Small intestine (tissue), 7 donors: ENCODE results near the gene CD46. TPM values are rescaled to one million over a fixed set of nuclear protein-coding genes. Genes with fewer than 3 reads are reported as not detected.
A peak's percentile ranks its signal among the peaks of the same experiment; 100 is the strongest.
"Not testable (repeated sequence)": the region's sequence is repeated elsewhere in the genome, so short reads cannot be mapped to it uniquely, and the experiment has no call there.

ENCODE experiments used
- DNase-seq, 2 donors: peaks; one replicate each; pipeline versions ENCODE4 v3.0.0 to v3.0.0-alpha.2; 2013
- FAIRE-seq: peaks from 2 replicates; lab custom pipeline; 2012; peaks lifted over from hg19 to GRCh38; lab: Jason Lieb, UNC
- H3K27ac ChIP-seq, 3 donors: one replicate each; pipeline ENCODE4 v1.5.1; 2013; ENCODE audit warnings: low read length in 2 of 3, mild to moderate bottlenecking in 2 of 3, control low read depth in 1 of 3, inconsistent platforms in 1 of 3, low read depth in 1 of 3, moderate library complexity in 1 of 3
- H3K27me3 ChIP-seq, 3 donors: one replicate each; pipeline ENCODE4 v1.6.1; 2013; ENCODE audit warnings: low read length in 3 of 3, inconsistent platforms in 1 of 3; ENCODE audit not compliant: control insufficient read depth in 3 of 3, insufficient read depth in 3 of 3
- H3K36me3 ChIP-seq, 3 donors: one replicate each; pipeline ENCODE4 v1.6.1; 2013; ENCODE audit warnings: low read length in 3 of 3, inconsistent platforms in 1 of 3, low read depth in 1 of 3, mild to moderate bottlenecking in 1 of 3, moderate library complexity in 1 of 3; ENCODE audit not compliant: control insufficient read depth in 3 of 3, insufficient read depth in 2 of 3
- H3K4me1 ChIP-seq, 3 donors: one replicate each; pipeline ENCODE4 v1.6.1; 2013; ENCODE audit warnings: low read length in 2 of 3, inconsistent platforms in 1 of 3, low read depth in 1 of 3, mild to moderate bottlenecking in 1 of 3, moderate library complexity in 1 of 3; ENCODE audit not compliant: control insufficient read depth in 3 of 3, insufficient read depth in 2 of 3
- H3K4me3 ChIP-seq, 3 donors: one replicate each; pipeline ENCODE4 v1.5.1; 2013; ENCODE audit warnings: low read length in 3 of 3, control low read depth in 1 of 3, inconsistent platforms in 1 of 3, low read depth in 1 of 3, mild to moderate bottlenecking in 1 of 3, moderate library complexity in 1 of 3
- H3K9me3 ChIP-seq, 2 donors: one replicate each; pipeline ENCODE4 v1.6.1; 2013; ENCODE audit warnings: low read depth in 1 of 2, low read length in 1 of 2; ENCODE audit not compliant: control insufficient read depth in 2 of 2, insufficient read depth in 1 of 2
- WGBS, 3 donors: extraction: QIAGEN DNeasy Blood & Tissue Kit; methylation state at CpG; one replicate each; pipeline ENCODE4 v1.1.7; 2013; 5-methylcytosine and 5-hydroxymethylcytosine counted together
- polyA plus RNA-seq, 4 donors: library from polyadenylated mRNA; stranded (reverse) in 3 of 4; unstranded in 1 of 4; fragments of 200-250 nt in 3 of 4; fragments of 120-200 nt in 1 of 4; gene quantifications; one replicate each; pipeline versions ENCODE4 v1.2.1 to v1.2.3, GENCODE V29; 2013
- donor health status: healthy with polysubstance abuse.
- donor health status: control.
- donor health status: control.
- donor health status: Bipolar disorder and iron deficiency.
- donor health status: healthy.

CD46 gene
- polyA plus RNA-seq, 4 donors = 53.2 to 308 (median 96.6) TPM

DNA sequence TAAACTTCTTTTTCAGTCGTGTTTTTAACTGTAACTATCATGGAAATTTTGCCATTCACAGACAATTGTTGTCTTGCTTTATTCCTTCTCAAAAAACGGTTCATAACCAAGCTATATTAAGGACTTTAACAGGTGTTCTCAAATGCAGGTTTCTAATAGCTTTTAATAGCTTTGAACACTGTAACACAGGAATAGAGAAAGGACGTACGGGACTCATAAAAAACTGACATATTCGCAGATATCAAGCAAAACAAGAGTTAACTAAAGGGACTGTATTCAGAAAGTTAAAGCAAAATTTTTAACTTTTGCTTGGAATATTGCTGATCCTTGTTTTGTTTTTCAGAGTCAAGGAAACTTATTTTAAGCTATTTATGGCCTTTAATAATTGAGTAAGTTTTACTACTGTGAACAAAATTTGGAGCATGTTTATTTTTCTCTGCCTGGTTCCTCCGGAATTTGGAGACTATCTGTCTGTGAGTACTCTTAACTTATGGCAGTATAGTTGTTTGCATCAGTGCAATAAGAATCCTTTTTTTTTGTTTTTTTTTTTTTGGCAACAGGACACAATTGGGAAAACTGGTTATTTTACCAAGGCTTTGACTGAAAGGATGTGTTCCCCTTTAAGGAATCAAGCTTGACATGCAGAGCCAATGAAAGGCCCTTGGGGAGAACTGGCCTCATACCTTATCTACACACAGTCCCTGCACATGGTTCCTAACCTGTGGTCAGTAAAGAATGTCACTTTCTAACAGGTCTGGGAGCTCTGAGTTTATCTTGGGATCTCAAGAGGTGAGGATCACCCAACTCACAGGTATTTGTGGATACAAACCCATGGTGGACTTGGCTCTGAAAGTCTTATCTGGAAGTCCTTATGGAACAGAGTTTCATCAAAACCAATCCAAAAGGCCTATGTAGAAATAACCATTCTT, 5.8 kb upstream of the CD46 start:
- DNase-seq (peak in 1 of 2 donors; percentile 20), FAIRE-seq (no peak)
- H3K27ac ChIP-seq = no peak overlapping the region
- peaks cover 0 to under 1% of the 10 kb centered on the region in 2 donors for H3K9me3 ChIP-seq
- no peaks in the 10 kb centered on the region for H3K27me3 ChIP-seq
- no peaks in the 10 kb centered on the region for H3K36me3 ChIP-seq
- H3K4me3 ChIP-seq = no peak overlapping the region
- WGBS, 3 donors = 82 to 91% (median 88%) methylated on average over 6 of the region's 6 CpGs
- peaks cover 0 to 11% (median 0%) of the 10 kb centered on the region in 3 donors for H3K4me1 ChIP-seq

DNA sequence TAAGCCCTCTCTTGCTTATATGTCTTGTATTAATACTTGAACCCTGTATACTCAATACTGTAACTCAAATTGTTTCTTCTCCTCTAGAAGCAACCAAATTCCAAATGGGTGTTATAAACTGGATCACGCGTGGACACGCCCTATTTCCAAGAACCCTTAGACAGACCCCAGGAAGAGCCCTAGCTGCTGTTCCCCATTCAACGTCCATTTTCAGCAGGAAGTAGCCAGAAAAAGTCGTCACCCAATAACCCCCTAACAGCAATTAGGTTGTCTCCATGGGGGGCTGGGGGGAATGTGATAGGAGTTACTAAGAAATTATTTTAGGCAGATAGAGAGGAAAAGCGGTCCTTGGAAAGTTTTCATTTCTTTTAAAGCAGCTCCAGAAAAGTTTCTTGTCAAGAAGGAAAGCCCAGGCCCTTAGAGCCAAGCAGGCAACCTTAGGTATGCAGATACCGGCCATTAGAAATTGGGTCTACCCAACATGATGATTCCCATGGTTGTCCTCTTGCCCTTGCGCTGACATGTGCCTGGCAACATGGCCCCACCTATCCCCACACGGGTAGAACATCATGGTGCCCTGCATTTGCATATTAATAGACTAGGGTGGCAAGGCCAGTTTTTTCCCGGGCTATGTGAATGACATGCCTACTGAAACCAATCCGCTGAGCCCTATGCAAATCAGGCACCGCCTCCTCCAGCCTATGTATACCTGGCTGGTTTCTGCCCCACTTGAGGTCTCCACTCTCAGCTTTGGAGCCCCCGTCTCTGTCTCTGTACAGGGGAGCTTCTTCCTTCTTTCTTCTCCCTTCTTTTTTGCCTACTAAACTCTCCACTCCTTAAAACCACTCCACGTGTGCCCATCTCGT, 4.0 kb upstream of the CD46 start:
- H3K4me1 ChIP-seq = peaks cover 0 to 11% (median 0%) of the 10 kb centered on the region in 3 donors
- peak overlapping the region in 1 of 3 donors; percentile 3 for H3K27ac ChIP-seq
- no peak overlapping the region for H3K4me3 ChIP-seq
- whole genome bisulfite sequencing, 3 donors = 74 to 82% (median 80%) methylated on average over 15 of the region's 15 CpGs
- no peaks in the 10 kb centered on the region for H3K36me3 ChIP-seq
- no peaks in the 10 kb centered on the region for H3K27me3 ChIP-seq
- H3K9me3 ChIP-seq = no peaks in the 10 kb centered on the region
- DNase-seq (no peak), FAIRE-seq (no peak)

GRCh38 chr1:207748737-207749528, 2.9 kb upstream of the CD46 start:
- WGBS, 3 donors = 6 to 29% (median 22%) methylated on average over 2 of the region's 2 CpGs
- no peaks in the 10 kb centered on the region for H3K9me3 ChIP-seq
- H3K4me3 ChIP-seq = no peak overlapping the region
- DNase-seq = peak; percentile 40 to 41
- no peaks in the 10 kb centered on the region for H3K27me3 ChIP-seq
- H3K27ac ChIP-seq = peak overlapping the region in 2 of 3 donors; percentile 3 to 11
- FAIRE-seq = no peak
- peaks cover 0 to 11% (median 3%) of the 10 kb centered on the region in 3 donors for H3K4me1 ChIP-seq
- H3K36me3 ChIP-seq = no peaks in the 10 kb centered on the region

- 11 to 55% (median 32%) methylated on average over 5 of the region's 5 CpGs for WGBS, 3 donors
Observed at GRCh38 chr1:207750631-207751305, 1.1 kb upstream of the CD46 start.

GRCh38 chr1:207751463-207751789, 428 bp upstream of the CD46 start:
- H3K4me3 ChIP-seq = peak overlapping the region; percentile 30 to 80 (median 39)
- WGBS, 3 donors = 2 to 18% (median 6%) methylated on average over 7 of the region's 7 CpGs
- peak in 1 of 2 donors; percentile 61 for DNase-seq
- not testable (repeated sequence) for H3K36me3 ChIP-seq, FAIRE-seq, H3K27me3 ChIP-seq, H3K9me3 ChIP-seq
- H3K4me1 ChIP-seq = peaks cover 10 to 23% (median 10%) of the 10 kb centered on the region in 3 donors
- peak overlapping the region; percentile 85 to 96 (median 95) for H3K27ac ChIP-seq

More at GRCh38 chr1:207750631-207751305, 1.1 kb upstream of the CD46 start:
- peak overlapping the region in 2 of 3 donors; percentile 39 to 80 for H3K4me3 ChIP-seq
- FAIRE-seq (no peak), DNase-seq (peak; percentile 37 to 58)
- H3K27me3 ChIP-seq = no peaks in the 10 kb centered on the region
- H3K4me1 ChIP-seq = peaks cover 8 to 17% (median 10%) of the 10 kb centered on the region in 3 donors
- peak overlapping the region; percentile 85 to 96 (median 95) for H3K27ac ChIP-seq
- H3K36me3 ChIP-seq = no peaks in the 10 kb centered on the region
- no peaks in the 10 kb centered on the region for H3K9me3 ChIP-seq

DNA sequence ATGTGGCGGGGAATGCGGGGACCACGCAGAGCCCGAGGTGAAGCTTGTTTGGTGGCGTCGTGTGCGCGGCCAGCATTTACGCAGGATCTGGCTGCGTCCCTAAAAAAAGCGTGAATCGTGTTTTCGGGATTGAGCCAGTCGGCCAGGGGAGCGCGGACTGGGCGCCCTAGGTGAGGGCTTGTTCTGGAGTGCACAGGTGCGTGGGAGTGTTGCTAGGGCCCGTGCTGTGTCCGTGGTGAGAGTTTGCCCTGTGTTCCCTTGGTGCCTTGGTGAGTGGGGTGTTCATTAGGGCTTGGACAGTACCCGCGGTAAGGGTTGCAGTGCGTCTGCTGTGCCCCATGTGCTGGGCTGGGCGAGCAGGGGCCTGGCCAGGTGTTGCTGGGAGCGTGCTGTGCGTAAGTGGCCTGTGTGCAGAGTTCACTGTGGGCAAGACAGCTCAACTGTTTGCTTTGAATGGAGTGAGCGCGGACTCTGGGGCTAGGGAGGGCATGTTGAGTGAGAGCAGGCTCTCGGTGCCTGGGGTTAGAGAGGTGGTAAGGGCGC, 673 bp downstream of the CD46 start:
- no peaks in the 10 kb centered on the region for H3K9me3 ChIP-seq
- H3K27me3 ChIP-seq = no peaks in the 10 kb centered on the region
- 0 to 1% (median 1%) methylated on average over 30 of the region's 30 CpGs for WGBS, 3 donors
- peak overlapping the region; percentile 86 to 96 (median 95) for H3K27ac ChIP-seq
- FAIRE-seq (no peak), DNase-seq (peak; percentile 78 to 86)
- H3K36me3 ChIP-seq = peaks cover 0 to 2% (median 0%) of the 10 kb centered on the region in 3 donors
- peak overlapping the region; percentile 65 to 85 (median 80) for H3K4me3 ChIP-seq
- H3K4me1 ChIP-seq = peaks cover 10 to 32% (median 10%) of the 10 kb centered on the region in 3 donors

GRCh38 chr1:207753611-207754010, 1.8 kb downstream of the CD46 start:
- Histone ChIP-seq H3K4me3 (peak overlapping the region in 2 of 3 donors; percentile 65 to 80), H3K9me3 (no peaks in the 10 kb centered on the region), H3K27me3 (no peaks in the 10 kb centered on the region), H3K27ac (peak overlapping the region in 1 of 3 donors; percentile 95), H3K4me1 (peaks cover 10 to 32% (median 10%) of the 10 kb centered on the region in 3 donors), H3K36me3 (peaks cover 0 to 2% (median 0%) of the 10 kb centered on the region in 3 donors)
- DNase-seq = no peak
- WGBS, 3 donors = 15 to 62% (median 29%) methylated on average over 7 of the region's 7 CpGs
- FAIRE-seq = no peak
